HL-60 (cell line): Measurements from ENCODE around the gene TKTL1.
"Not testable (repeated sequence)": the region's sequence is repeated elsewhere in the genome, so short reads cannot be mapped to it uniquely, and the experiment has no call there.

Source experiments
- DNase-seq, 2 experiments: peaks; one replicate each; pipeline ENCODE4 v3.0.0-alpha.2; 2010 to 2020; ENCODE audit warnings: low read depth in 1 of 2, low spot score in 1 of 2
- H3K27ac ChIP-seq: fragments of 250-450 bp; sonication (Bioruptor Pico); replicated peaks from 2 replicates; pipeline ENCODE4 v1.5.1; 2020; ENCODE audit warnings: mild to moderate bottlenecking, moderate library complexity
- H3K27me3 ChIP-seq: fragments of 250-450 bp; sonication (Bioruptor Pico); 2 replicates; pipeline ENCODE4 v1.5.1; 2021; ENCODE audit warnings: mild to moderate bottlenecking, moderate library complexity; ENCODE audit not compliant: insufficient read depth, poor library complexity, severe bottlenecking
- H3K4me3 ChIP-seq: replicated peaks from 2 replicates; pipeline ENCODE4 v1.5.1; 2011; ENCODE audit warnings: mild to moderate bottlenecking, control low read depth, low read length; ENCODE audit not compliant: insufficient read depth
- GABPA ChIP-seq: IDR thresholded peaks from 2 replicates; pipeline ENCODE4 v1.6.1; 2012; ENCODE audit warnings: low read depth
- POLR2AphosphoS5 ChIP-seq: IDR thresholded peaks from 2 replicates; pipeline ENCODE4 v1.6.1; 2012; ENCODE audit warnings: low read depth
- SPI1 ChIP-seq: IDR thresholded peaks from 2 replicates; pipeline ENCODE4 v1.6.1; 2012; ENCODE audit warnings: low read depth, mild to moderate bottlenecking, borderline replicate concordance
- TF ChIP-seq, protein P1 (sequence below): IDR thresholded peaks from one replicate; pipeline ENCODE4 v1.5.1; 2011; ENCODE audit warnings: low read length, control low read depth, inconsistent platforms; ENCODE audit not compliant: insufficient read depth
- TF ChIP-seq, protein P2 (sequence below): IDR thresholded peaks from 2 replicates; pipeline ENCODE4 v1.6.1; 2012; ENCODE audit warnings: low read depth; ENCODE audit not compliant: insufficient replicate concordance

The TKTL1 gene

GRCh38 chrX:154300816-154301215, 5.2 kb downstream of the TKTL1 start:
- DNase-seq, result peak; percentile 39 to 77
- no peaks in the 10 kb centered on the region for H3K27me3 ChIP-seq
- H3K4me3 ChIP-seq, result no peak overlapping the region
- TF ChIP-seq SPI1 (peak; percentile 89), POLR2AphosphoS5 (no peak)
- TF ChIP-seq, protein P1, sequence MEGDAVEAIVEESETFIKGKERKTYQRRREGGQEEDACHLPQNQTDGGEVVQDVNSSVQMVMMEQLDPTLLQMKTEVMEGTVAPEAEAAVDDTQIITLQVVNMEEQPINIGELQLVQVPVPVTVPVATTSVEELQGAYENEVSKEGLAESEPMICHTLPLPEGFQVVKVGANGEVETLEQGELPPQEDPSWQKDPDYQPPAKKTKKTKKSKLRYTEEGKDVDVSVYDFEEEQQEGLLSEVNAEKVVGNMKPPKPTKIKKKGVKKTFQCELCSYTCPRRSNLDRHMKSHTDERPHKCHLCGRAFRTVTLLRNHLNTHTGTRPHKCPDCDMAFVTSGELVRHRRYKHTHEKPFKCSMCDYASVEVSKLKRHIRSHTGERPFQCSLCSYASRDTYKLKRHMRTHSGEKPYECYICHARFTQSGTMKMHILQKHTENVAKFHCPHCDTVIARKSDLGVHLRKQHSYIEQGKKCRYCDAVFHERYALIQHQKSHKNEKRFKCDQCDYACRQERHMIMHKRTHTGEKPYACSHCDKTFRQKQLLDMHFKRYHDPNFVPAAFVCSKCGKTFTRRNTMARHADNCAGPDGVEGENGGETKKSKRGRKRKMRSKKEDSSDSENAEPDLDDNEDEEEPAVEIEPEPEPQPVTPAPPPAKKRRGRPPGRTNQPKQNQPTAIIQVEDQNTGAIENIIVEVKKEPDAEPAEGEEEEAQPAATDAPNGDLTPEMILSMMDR, result no peak
- H3K27ac ChIP-seq, result no peak overlapping the region

DNA sequence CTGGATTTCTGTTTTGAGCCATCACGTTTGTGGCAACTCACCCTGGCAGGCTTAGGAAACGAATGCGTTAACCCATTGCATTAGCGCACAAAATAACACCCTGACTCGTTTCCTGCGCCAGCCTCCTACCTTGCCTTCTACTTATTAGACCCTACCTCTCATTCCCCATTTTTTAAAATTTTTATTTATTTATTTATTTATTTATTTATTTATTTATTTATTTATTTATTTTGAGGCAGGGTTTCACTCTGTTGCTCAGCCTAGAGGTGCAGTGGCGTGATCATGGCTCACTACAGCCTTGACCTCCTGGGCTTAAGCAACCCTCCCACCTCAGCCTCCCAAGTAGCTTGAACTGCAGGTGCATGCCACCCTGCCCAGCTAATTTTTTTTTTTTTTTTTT, 7.4 kb downstream of the TKTL1 start:
- not testable (repeated sequence) for DNase-seq, H3K27me3 ChIP-seq, H3K27ac ChIP-seq, H3K4me3 ChIP-seq

DNA sequence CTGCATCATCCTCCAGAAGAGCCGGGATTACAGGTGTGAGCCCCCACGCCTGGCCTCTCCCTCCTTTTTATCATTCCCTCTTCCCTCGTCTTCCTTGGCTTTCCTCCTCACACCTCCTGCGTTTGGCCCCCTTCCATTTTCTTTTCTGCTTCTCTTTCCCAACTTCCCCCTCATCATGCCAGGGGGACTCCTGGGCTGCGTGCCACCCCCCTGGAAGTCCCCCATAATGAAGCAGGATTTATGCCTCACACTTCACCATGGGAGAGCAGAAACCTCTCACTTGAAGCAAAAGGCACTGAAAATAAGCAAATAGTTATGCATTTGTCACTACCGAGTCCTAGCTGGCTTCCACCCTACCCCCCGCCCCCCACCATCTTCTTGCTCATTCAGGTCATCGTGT, 7.9 kb downstream of the TKTL1 start:
- no peak for DNase-seq
- Histone ChIP-seq H3K4me3 (no peak overlapping the region), H3K27me3 (no peaks in the 10 kb centered on the region), H3K27ac (no peak overlapping the region)
- TF ChIP-seq, protein P1, result no peak
- TF ChIP-seq POLR2AphosphoS5 (no peak), GABPA (no peak), SPI1 (no peak)
- TF ChIP-seq, protein P2, sequence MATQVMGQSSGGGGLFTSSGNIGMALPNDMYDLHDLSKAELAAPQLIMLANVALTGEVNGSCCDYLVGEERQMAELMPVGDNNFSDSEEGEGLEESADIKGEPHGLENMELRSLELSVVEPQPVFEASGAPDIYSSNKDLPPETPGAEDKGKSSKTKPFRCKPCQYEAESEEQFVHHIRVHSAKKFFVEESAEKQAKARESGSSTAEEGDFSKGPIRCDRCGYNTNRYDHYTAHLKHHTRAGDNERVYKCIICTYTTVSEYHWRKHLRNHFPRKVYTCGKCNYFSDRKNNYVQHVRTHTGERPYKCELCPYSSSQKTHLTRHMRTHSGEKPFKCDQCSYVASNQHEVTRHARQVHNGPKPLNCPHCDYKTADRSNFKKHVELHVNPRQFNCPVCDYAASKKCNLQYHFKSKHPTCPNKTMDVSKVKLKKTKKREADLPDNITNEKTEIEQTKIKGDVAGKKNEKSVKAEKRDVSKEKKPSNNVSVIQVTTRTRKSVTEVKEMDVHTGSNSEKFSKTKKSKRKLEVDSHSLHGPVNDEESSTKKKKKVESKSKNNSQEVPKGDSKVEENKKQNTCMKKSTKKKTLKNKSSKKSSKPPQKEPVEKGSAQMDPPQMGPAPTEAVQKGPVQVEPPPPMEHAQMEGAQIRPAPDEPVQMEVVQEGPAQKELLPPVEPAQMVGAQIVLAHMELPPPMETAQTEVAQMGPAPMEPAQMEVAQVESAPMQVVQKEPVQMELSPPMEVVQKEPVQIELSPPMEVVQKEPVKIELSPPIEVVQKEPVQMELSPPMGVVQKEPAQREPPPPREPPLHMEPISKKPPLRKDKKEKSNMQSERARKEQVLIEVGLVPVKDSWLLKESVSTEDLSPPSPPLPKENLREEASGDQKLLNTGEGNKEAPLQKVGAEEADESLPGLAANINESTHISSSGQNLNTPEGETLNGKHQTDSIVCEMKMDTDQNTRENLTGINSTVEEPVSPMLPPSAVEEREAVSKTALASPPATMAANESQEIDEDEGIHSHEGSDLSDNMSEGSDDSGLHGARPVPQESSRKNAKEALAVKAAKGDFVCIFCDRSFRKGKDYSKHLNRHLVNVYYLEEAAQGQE, result no peak

DNA sequence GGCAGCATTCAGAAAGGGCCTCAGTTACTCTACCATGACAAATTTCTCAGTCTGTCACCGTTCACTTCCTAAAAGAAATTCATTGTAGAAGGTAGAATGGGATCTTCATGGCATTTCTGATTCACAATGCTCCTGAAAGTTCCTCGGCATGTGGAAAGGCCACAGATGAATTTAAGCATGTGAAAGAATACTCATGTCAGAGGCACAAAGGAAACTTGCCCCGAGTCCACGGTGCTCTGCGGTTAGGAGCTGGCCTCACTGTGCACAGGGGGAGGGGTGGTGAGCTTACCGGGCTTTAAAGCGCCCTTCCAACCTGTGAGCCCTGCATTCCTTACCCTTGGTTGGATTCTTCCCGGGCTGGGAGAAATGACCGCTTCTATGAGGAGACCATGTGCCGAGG, 9.3 kb downstream of the TKTL1 start:
- DNase-seq, result no peak
- no peak overlapping the region for H3K27ac ChIP-seq
- H3K4me3 ChIP-seq, result no peak overlapping the region
- H3K27me3 ChIP-seq, result no peaks in the 10 kb centered on the region
- TF ChIP-seq, protein P2, result no peak

DNA sequence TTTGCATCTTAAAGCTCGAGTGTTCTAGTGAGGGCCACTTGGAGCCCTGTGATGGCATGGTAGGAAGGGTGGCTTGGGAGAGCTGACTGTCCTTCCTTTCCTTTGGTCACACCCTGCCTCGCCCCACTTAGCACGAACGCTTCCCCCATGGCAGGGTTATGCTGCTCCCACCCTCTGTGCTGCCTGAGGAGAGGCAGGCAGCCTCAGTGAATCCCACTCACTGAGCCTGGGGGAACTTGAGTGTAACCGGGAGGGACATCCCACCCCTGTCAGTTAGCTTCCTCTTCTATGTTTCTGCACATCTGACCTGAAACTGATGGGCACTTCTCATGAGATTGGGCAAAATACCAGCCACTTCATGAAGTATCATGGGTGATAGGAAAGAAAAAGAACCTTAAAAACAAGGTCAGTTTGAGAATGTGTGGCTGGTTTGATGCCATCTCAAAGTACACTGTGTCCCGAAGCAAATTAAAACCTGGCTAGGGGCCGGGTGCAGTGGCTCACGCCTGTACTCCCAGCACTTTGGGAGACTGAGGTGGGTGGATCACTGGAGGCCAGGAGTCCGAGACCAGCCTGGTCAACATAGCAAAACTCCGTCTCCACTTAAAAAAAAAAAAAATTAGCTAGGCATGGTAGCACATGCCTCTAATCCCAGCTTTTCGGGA, 10.1 kb downstream of the TKTL1 start:
- DNase-seq, result no peak
- Histone ChIP-seq H3K27me3 (no peaks in the 10 kb centered on the region), H3K27ac (no peak overlapping the region), H3K4me3 (no peak overlapping the region)
- TF ChIP-seq GABPA (no peak), SPI1 (no peak), POLR2AphosphoS5 (no peak)
- TF ChIP-seq, protein P2, result no peak
- TF ChIP-seq, protein P1, result no peak
